NCI-H460 (cell line): Measurements from ENCODE around the gene PTPN9. TPM values are rescaled to one million over a fixed set of nuclear protein-coding genes. Genes with fewer than 3 reads are reported as not detected.
"Not testable (repeated sequence)": the region's sequence is repeated elsewhere in the genome, so short reads cannot be mapped to it uniquely, and the experiment has no call there.

ENCODE experiments used
- DNase-seq: peaks from one replicate; pipeline ENCODE4 v3.0.0-alpha.2; 2016; ENCODE audit warnings: low read depth; ENCODE audit errors: extremely low read depth
- total RNA-seq: library from RNA; depleted of rRNA; stranded (reverse); fragments of >200 nt; shearing (Covaris generic); gene quantifications from 2 replicates; pipeline ENCODE4 v1.2.3, GENCODE V29; 2014

Gene PTPN9
- total RNA-seq, 1 experiment from 2014 or later, result 29.5 TPM

DNA sequence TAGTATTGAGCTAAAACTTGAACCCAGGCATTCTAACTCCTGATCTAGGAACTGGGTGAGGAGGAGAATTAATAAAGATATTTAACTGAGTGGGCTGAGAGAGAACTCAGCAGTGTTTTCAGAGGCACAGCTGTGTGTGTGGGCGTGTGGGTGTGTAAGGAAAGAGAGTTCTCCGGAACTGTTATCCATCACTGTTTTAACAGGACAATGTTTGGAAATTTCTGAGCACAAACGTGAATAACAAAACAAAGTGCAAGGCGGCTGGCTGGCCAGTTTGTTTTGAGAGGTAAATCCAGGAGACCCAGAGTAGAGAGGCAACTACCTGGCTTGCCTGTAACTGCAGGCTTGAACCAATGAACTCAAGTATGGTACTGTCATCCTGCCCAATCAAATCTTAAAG lies 5.0 kb upstream of the PTPN9 start:
- no peak for DNase-seq

DNA sequence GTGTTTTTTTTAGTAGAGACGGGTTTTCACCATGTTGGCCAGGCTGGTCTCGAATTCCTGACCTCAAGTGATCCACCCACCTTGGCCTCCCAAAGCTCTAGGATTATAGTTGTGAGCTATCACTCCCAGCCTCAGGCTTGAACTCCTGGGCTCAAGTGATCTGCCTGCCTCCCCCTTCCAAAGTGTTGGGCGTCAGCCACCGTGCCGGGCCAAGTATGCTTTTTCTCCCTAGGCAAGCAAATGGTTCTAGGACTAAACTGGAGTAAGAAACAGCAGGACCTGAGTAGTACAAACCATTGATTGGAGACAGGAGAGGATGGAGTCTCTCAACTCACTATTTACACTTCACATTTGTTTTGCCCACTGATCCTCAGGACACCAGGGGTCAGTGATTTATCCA lies 4.6 kb upstream of the PTPN9 start:
- DNase-seq, result no peak

DNA sequence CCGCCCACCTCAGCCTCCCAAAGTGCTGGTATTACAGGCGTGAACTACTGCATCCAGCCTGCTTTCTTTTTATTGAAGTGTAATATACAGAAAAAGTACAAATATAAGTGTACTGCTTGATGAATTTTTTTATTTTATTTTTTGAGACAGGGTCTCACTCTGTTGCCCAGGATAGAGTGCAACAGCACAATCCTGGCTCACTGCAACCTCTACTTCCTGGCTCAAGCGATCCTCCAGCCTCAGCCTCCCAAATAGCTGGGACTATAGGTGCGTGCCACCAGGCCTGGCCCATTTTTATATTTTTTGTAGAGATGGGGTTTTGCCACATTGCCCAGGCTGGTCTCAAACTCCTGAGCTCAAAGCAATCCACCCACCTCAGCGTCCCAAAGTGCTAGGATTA lies 3.8 kb upstream of the PTPN9 start:
- not testable (repeated sequence) for DNase-seq

GRCh38 chr15:75578173-75578947 lies 755 bp downstream of the PTPN9 start:
- DNase-seq, result no peak

DNA sequence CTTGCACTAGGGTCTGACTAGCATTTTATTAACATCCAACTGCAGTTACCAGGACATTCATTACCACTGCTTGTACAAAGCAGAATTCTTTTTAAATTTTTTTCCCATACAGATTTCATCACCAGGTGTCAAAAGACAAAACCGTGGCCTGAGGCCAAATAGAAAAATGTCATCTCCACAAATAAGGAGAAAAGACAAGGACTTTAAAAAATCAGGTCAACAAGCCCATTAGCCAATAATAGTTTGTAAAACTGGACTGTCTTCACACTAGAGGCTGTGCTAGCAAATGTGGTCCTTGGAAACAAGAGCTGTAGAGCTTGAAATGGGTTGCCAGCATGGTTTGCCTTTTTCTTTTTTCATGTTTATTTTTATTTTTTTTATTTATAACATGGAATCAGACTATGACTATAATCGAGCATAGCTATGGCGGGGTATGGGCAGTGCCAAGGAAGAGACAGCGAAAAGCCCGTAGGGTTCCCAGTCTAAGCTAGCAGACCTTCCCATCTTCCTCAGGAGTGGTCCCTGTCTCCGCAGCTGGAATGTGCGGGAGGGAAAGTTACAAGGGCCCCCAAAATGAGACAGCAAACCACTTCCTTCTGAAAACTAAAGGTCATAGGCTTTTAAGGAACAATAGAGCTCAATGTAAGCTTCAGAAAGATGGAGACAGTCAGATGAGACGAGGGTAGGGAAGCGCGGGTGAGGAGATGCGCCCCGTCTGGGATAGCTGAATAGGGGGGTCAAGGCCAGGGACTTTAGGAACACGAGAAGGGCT lies 1.5 kb downstream of the PTPN9 start:
- no peak for DNase-seq

DNA sequence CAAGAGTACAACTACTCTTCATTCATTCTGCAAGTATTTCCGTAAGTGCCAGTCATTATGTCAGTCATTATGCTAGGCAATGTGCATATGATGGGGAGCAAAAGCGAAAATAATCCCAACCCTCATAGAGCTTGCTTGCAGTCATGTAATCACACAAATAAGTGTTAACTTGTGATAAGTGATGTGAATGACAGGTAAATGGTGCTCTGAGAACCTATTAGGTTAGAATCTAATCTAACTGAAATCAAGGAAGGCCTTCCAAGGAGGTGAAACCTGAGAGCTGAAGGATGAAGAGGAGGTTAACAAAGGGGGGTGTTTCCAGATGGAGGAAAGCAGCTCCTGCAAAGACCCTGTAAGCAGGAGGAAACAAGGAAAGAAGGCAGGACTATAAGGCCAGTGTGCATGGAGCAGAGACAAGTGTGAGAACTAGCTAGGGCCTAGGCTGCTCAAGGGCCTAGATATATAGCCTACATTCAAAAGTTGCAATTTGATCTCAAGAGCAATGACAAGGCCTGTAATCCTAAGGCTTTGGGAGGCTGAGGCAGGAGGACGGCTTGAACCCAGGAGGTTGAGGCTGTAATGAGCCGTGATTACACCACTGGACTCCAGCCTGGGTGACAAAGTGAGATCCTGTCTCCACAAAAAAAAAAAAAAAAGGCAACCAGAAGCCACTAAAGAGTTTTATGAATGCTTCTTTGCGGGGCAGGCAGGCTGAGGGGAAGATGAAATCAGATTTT lies 5.3 kb downstream of the PTPN9 start:
- no peak for DNase-seq

DNA sequence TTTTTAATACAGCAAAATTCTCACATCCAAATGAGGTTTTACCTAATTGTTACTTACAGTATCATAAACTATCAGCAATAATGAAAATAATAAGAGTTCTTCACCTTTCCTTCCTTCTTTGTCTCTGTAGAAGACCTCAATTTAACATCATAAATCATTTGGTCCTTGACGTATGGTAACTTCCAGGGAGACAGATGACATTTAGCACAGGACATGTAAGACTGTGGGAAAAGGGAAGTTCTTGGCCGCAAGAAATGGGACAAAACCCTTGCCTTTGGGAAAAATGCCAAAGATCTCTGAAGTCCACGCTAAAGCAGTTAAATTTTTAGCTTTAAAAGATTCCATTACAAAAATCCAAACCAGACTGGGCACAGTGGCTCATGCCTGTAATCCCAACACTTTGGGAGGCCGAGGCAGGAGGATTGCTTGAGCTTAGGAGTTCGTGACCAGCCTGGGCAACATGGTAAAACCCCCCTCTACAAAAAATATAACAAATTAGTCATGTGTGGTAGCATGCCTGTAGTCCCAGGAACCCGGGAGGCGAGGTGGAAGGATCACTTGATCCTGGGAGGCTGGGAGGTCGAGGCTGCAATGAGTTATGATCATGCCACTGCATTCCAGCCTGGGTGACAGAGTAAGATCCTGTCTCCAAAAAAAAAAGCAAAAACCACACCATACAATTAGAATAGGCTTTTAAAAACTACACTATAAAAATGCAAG lies 8.8 kb downstream of the PTPN9 start:
- DNase-seq, result no peak

- no peak for DNase-seq
These were observed 13.8 kb downstream of the PTPN9 start for GRCh38 chr15:75565062-75565970.

GRCh38 chr15:75561888-75562287 lies 17.2 kb downstream of the PTPN9 start:
- DNase-seq, result no peak

- not testable (repeated sequence) for DNase-seq
These were observed 19.8 kb downstream of the PTPN9 start for GRCh38 chr15:75559360-75559759.

DNA sequence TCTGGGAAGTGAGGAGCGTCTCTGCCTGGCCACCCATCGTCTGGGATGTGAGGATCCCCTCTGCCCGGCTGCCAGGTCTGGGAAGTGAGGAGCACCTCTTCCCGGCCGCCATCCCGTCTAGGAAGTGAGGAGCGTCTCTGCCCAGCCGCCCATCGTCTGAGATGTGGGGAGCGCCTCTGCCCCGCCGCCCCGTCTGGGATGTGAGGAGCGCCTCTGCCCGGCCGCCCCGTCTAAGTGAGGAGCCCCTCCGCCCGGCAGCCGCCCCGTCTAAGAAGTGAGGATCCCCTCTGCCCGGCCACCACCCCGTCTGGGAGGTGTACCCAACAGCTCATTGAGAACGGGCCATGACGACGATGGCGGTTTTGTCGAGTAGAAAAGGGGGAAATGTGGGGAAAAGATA lies 20.2 kb downstream of the PTPN9 start:
- DNase-seq, result not testable (repeated sequence)

DNA sequence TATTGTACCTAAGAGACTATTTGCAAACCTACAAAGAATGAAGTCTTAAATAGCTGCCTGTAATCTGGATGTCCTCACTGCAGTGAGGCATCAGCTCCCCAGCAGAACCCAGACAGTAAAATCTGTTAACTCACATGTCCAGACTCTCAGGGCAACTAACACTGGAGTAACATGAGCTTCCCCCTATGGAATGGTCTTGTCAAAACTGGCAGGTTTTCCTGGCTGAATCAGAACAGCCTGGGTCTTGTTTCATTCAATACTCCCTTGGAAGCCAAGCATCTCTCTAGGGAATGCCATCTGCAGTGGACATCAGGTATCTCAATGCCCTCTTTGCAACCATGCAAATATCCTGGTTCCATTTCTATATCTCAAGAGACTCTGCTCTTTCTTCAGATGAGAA lies 24.4 kb downstream of the PTPN9 start:
- no peak for DNase-seq

- DNase-seq, result no peak
These were observed 25.5 kb downstream of the PTPN9 start for GRCh38 chr15:75553659-75554058.

DNA sequence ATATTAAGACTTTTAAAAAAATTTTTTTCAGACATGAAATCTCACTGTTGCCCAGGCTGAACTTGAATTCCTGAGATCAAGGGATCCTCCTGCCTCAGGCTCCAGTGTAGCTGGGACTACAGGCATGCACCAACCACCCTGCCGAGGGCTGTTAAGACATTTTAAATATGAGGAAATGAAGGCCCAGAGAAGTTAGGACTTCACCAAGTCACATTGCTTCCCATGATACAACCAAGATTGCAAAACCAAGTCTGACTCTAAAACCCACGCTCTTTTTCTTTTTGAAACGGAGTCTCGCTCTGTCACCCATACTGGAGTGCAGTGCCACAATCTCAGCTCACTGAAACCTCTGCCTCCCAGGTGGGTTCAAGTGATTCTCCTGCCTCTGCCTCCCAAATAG lies 28.0 kb downstream of the PTPN9 start:
- DNase-seq, result no peak

DNA sequence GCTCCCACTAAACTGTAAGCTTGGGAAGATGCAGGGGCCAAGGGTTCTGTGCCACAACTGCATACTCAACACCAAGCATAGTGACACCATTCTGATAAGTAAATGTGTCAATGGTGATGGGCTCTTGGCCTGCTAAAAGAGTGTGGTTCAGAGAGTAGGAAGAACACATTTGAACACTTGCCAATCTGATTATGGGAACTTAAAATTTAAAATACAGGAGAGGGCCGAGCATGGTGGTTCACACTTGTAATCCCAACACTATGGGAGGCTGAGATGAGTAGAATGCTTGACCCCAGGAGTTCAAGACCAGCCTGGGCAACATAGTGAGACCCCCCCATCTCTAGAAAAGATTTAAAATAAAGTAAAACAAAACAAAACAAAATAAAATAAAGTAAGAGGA lies 34.1 kb downstream of the PTPN9 start:
- no peak for DNase-seq

DNA sequence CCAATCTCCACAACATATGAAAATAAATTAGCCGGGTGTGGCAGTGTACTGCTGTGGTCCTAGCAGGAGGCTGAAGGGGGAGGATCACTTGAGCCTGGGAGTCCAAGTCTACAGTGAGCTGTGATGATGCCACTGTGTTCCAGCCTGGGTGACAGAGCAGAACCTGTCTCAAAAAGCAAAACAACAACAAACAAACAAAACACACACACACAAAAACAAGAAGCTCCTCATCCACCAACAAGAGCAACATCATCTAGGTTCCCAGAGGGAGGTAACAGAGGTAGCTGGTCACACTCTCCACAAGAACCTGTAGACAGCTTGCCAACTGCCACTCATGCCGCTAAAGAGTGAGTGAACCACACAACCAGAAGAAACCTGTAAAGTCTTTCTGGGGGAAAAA lies 34.8 kb downstream of the PTPN9 start:
- DNase-seq, result no peak

- DNase-seq, result not testable (repeated sequence)
These were observed 36.1 kb downstream of the PTPN9 start for GRCh38 chr15:75542949-75543545.

GRCh38 chr15:75542386-75542797 lies 36.7 kb downstream of the PTPN9 start:
- DNase-seq, result no peak

- no peak for DNase-seq
These were observed 40.7 kb downstream of the PTPN9 start for GRCh38 chr15:75538376-75538775.
